IMR-90 (cell line): ENCODE data around the gene COL19A1. TPM values are rescaled to one million over a fixed set of nuclear protein-coding genes. Genes with fewer than 3 reads are reported as not detected.

Experiments used
- ATAC-seq: fragments of 200-7000 bp; cut with Tn5 transposase; 2 replicates; pipeline ENCODE4 v1.9.1; 2020; ENCODE audit warnings: low read depth, mild to moderate bottlenecking, moderate library complexity
- BruUV-seq: library from RNA; stranded (reverse); fragments of 400-500 nt; replicated peaks from 2 replicates; lab custom pipeline; 2021; lab: Mats Ljungman, UMichigan
- CTCF ChIA-PET: fragments of 300-600 bp; formaldehyde crosslinking; extraction: SDS; loops from one replicate; lab custom pipeline; 2021; ENCODE audit warnings: antibody characterized with exemption; lab: Yijun Ruan, JAX
- POLR2A ChIA-PET: fragments of 300-600 bp; sonication (Branson Sonifier 250); formaldehyde crosslinking; loops from one replicate; lab custom pipeline; 2022; ENCODE audit warnings: antibody characterized with exemption; ENCODE audit not compliant: unreplicated experiment; lab: Charles Lee
- DNase-seq: peaks from one replicate; pipeline ENCODE4 v3.0.0; 2013
- H2AFZ ChIP-seq: replicated peaks from 2 replicates; pipeline ENCODE3; 2013; ENCODE audit warnings: low read length, mild to moderate bottlenecking; ENCODE audit not compliant: poor library complexity
- H2AK5ac ChIP-seq: 2 replicates; pipeline ENCODE4 v1.6.1; 2013; ENCODE audit warnings: low read depth, low read length, inconsistent platforms
- H2AK9ac ChIP-seq: replicated peaks from 2 replicates; pipeline ENCODE3; 2013; ENCODE audit warnings: mild to moderate bottlenecking, low read depth, low read length, moderate library complexity; ENCODE audit not compliant: poor library complexity
- H2BK120ac ChIP-seq: 2 replicates; pipeline ENCODE4 v1.6.1; 2013; ENCODE audit warnings: low read depth, low read length, inconsistent platforms
- H2BK15ac ChIP-seq: 3 replicates; pipeline ENCODE4 v1.6.1; 2013; ENCODE audit warnings: low read depth, low read length, inconsistent platforms
- H2BK20ac ChIP-seq: 2 replicates; pipeline ENCODE4 v1.6.1; 2013; ENCODE audit warnings: low read depth, mild to moderate bottlenecking, inconsistent platforms, low read length, moderate library complexity
- H2BK5ac ChIP-seq: 2 replicates; pipeline ENCODE4 v1.6.1; 2013; ENCODE audit warnings: mild to moderate bottlenecking, low read depth, low read length, inconsistent platforms; ENCODE audit not compliant: poor library complexity, severe bottlenecking
- H3K14ac ChIP-seq: replicated peaks from 2 replicates; pipeline ENCODE4 v1.6.1; 2013; ENCODE audit warnings: low read depth, low read length, inconsistent platforms
- H3K18ac ChIP-seq: 2 replicates; pipeline ENCODE4 v1.6.1; 2013; ENCODE audit warnings: low read depth, low read length, control low read depth
- H3K23ac ChIP-seq: 2 replicates; pipeline ENCODE4 v1.6.1; 2013; ENCODE audit warnings: low read depth, low read length, inconsistent platforms
- H3K27ac ChIP-seq: 2 replicates; pipeline ENCODE4 v1.5.1; 2013; ENCODE audit warnings: mild to moderate bottlenecking, control low read depth, low read length; ENCODE audit not compliant: insufficient read depth
- H3K27me3 ChIP-seq: 2 replicates; pipeline ENCODE4 v1.6.1; 2013; ENCODE audit warnings: low read length; ENCODE audit not compliant: control insufficient read depth, insufficient read depth
- H3K36me3 ChIP-seq: 2 replicates; pipeline ENCODE4 v1.6.1; 2013; ENCODE audit warnings: low read length, mixed read lengths; ENCODE audit not compliant: control insufficient read depth, insufficient read depth
- H3K4ac ChIP-seq: 2 replicates; pipeline ENCODE4 v1.6.1; 2013; ENCODE audit warnings: low read depth, low read length, inconsistent platforms
- H3K4me1 ChIP-seq: 2 replicates; pipeline ENCODE4 v1.6.1; 2013; ENCODE audit warnings: low read length, mixed read lengths; ENCODE audit not compliant: control insufficient read depth, insufficient read depth
- H3K4me2 ChIP-seq: 2 replicates; pipeline ENCODE4 v1.6.1; 2013; ENCODE audit warnings: low read depth, mild to moderate bottlenecking, control low read depth, low read length, moderate library complexity
- H3K4me3 ChIP-seq: 2 replicates; pipeline ENCODE4 v1.5.1; 2013; ENCODE audit warnings: low read depth, mild to moderate bottlenecking, control low read depth, low read length, moderate library complexity; ENCODE audit not compliant: insufficient read depth
- H3K56ac ChIP-seq: 2 replicates; pipeline ENCODE4 v1.6.1; 2013; ENCODE audit warnings: low read length, inconsistent platforms; ENCODE audit not compliant: insufficient read depth; ENCODE audit errors: extremely low read depth
- H3K79me1 ChIP-seq, 2 experiments: 2 replicates each; pipeline ENCODE4 v1.6.1; 2013; ENCODE audit warnings: low read length in 2 of 2, inconsistent platforms in 1 of 2, low read depth in 1 of 2
- H3K9ac ChIP-seq: 2 replicates; pipeline ENCODE4 v1.6.1; 2013; ENCODE audit warnings: low read depth, low read length, control low read depth
- H3K9me1 ChIP-seq: 2 replicates; pipeline ENCODE4 v1.6.1; 2013; ENCODE audit warnings: low read length, inconsistent platforms; ENCODE audit not compliant: insufficient read depth
- H3K9me3 ChIP-seq: 2 replicates; pipeline ENCODE4 v1.6.1; 2013; ENCODE audit warnings: low read length; ENCODE audit not compliant: control insufficient read depth, insufficient read depth
- H4K20me1 ChIP-seq: 2 replicates; pipeline ENCODE4 v1.6.1; 2013; ENCODE audit warnings: low read length, inconsistent platforms; ENCODE audit not compliant: insufficient read depth
- H4K5ac ChIP-seq: 2 replicates; pipeline ENCODE4 v1.6.1; 2013; ENCODE audit warnings: mild to moderate bottlenecking, low read depth, low read length, control low read depth
- H4K8ac ChIP-seq, 2 experiments: 2 replicates each; pipeline ENCODE4 v1.6.1; 2013; ENCODE audit warnings: low read depth in 2 of 2, low read length in 2 of 2, control low read depth in 1 of 2, inconsistent platforms in 1 of 2
- H4K91ac ChIP-seq: 2 replicates; pipeline ENCODE4 v1.6.1; 2013; ENCODE audit warnings: low read depth, low read length, inconsistent platforms; ENCODE audit not compliant: insufficient read depth
- CHD1 ChIP-seq: IDR thresholded peaks from 2 replicates; pipeline ENCODE4 v1.6.1; 2012; ENCODE audit warnings: low read depth, low read length, improper control_type of control experiment
- CTCF ChIP-seq: conservative IDR thresholded peaks from 2 replicates; pipeline ENCODE4 v1.5.1; 2012; ENCODE audit warnings: mild to moderate bottlenecking, low read depth, low read length, improper control_type of control experiment
- RAD21 ChIP-seq: IDR thresholded peaks from 2 replicates; pipeline ENCODE4 v1.6.1; 2012; ENCODE audit warnings: low read length, improper control_type of control experiment
- RCOR1 ChIP-seq: IDR thresholded peaks from 2 replicates; pipeline ENCODE4 v1.6.1; 2012; ENCODE audit warnings: mild to moderate bottlenecking, low read length, improper control_type of control experiment; ENCODE audit not compliant: insufficient replicate concordance
- SMC3 ChIP-seq: fragments of 150-350 bp; IDR thresholded peaks from 2 replicates; pipeline ENCODE4 v1.6.1; 2016; ENCODE audit warnings: low read depth, mild to moderate bottlenecking, antibody characterized with exemption, low read length, moderate library complexity
- WGBS, 2 experiments: methylation state at CpG; one replicate each; pipeline versions ENCODE4 v1.1.5 to v1.1.7; 2013; ENCODE audit warnings: missing lambda C conversion rate in 2 of 2; ENCODE audit not compliant: insufficient read length in 1 of 2; ENCODE audit errors: extremely low coverage in 2 of 2; 5-methylcytosine and 5-hydroxymethylcytosine counted together
- dilution Hi-C: fragments of 300-500 bp; cut with HindIII; formaldehyde crosslinking; loops from one replicate; pipeline ENCODE4 v1.14.3; 2018; ENCODE audit warnings: low sequenced_read_pairs; ENCODE audit not compliant: unreplicated experiment
- in situ Hi-C: fragments of 300-500 bp; cut with MboI; formaldehyde crosslinking; loops from 3 replicates; pipeline ENCODE4 v1.14.3; 2019; ENCODE audit warnings: low sequenced_read_pairs, inconsistent platforms, mixed read lengths
- intact Hi-C: fragments of 100-400 bp; cut with micrococcal nuclease; formaldehyde crosslinking; loops from 2 replicates; pipeline ENCODE4 v1.10.0; 2022
- polyA plus RNA-seq, 3 experiments: library from polyadenylated mRNA; depleted of rRNA; stranded (reverse); fragments of >200 nt; gene quantifications; 2 replicates each; pipeline ENCODE4 v1.2.3, GENCODE V29; 2012; ENCODE audit warnings: low replicate concordance in 1 of 3
- total RNA-seq: library from RNA; depleted of rRNA; stranded (reverse); fragments of >200 nt; gene quantifications from 2 replicates; pipeline ENCODE4 v1.2.3, GENCODE V29; 2012

Gene COL19A1
- total and polyA plus RNA-seq, 2 of the 4 experiments (the other 2 are of a cell fraction), result under 0.01 TPM; not detected in 1

GRCh38 chr6:70186461-70186860 lies 320.1 kb downstream of the COL19A1 start:
- dilution Hi-C loops, result no loop called here

More at GRCh38 chr6:70186461-70186860, 320.1 kb downstream of the COL19A1 start:
- Histone ChIP-seq H3K9me1 (no peaks in the 10 kb centered on the region), H3K4me2 (no peak overlapping the region), H2AK5ac (no peak overlapping the region), H4K91ac (no peak overlapping the region), H3K27me3 (no peaks in the 10 kb centered on the region), H3K23ac (no peak overlapping the region), H3K27ac (no peak overlapping the region), H3K4me3 (no peak overlapping the region), H3K4me1 (no peaks in the 10 kb centered on the region), H3K9me3 (no peaks in the 10 kb centered on the region), H3K79me1 (no peaks in the 10 kb centered on the region), H4K5ac (no peak overlapping the region), H3K18ac (no peak overlapping the region), H3K14ac (no peak overlapping the region), H3K36me3 (no peaks in the 10 kb centered on the region), H3K9ac (no peak overlapping the region), H2BK20ac (no peak overlapping the region), H3K4ac (no peak overlapping the region), H2AFZ (no peak overlapping the region), H2BK15ac (no peak overlapping the region), H2AK9ac (no peak overlapping the region), H3K56ac (no peak overlapping the region), H4K8ac (no peak overlapping the region), H2BK5ac (no peak overlapping the region), H4K20me1 (no peaks in the 10 kb centered on the region), H2BK120ac (no peak overlapping the region)
- ChIA-PET POLR2A (no interaction called here), CTCF (no interaction called here)
- in situ Hi-C loops (no loop called here), intact Hi-C loops (no loop called here)
- DNase-seq (no peak), ATAC-seq (no peak)
- WGBS, 2 experiments, result no CpG with 5 or more reads among the region's 1 CpG
- BruUV-seq, result no TSS peak
- TF ChIP-seq CTCF (no peak), RCOR1 (no peak), CHD1 (no peak), RAD21 (no peak), SMC3 (no peak)
